GM12878 (cell line): ENCODE data around the gene ATP6V1A. TPM values are rescaled to one million over a fixed set of nuclear protein-coding genes. Genes with fewer than 3 reads are reported as not detected.

Experiments
- ATAC-seq: fragments of 200-7000 bp; cut with Tn5 transposase; 3 replicates; pipeline ENCODE4 v1.9.1; 2020; ENCODE audit warnings: mild to moderate bottlenecking, moderate library complexity
- BruUV-seq: library from RNA; stranded (reverse); fragments of 400-500 nt; replicated peaks from 2 replicates; lab custom pipeline; 2021; lab: Mats Ljungman, UMichigan
- CTCF ChIA-PET: fragments of 300-600 bp; sonication (Branson Sonifier 250); formaldehyde crosslinking; extraction: SDS; loops from one replicate; lab custom pipeline; 2021; ENCODE audit warnings: inconsistent platforms; lab: Yijun Ruan, JAX
- POLR2A ChIA-PET: fragments of 350-600 bp; formaldehyde crosslinking; extraction: SDS; loops from one replicate; lab custom pipeline; 2021; ENCODE audit warnings: inconsistent platforms; lab: Charles Lee
- RAD21 ChIA-PET: fragments of 300-600 bp; sonication (Branson Sonifier 250); formaldehyde crosslinking; loops from one replicate; lab custom pipeline; 2023; ENCODE audit warnings: antibody characterized with exemption; ENCODE audit not compliant: unreplicated experiment; lab: Charles Lee
- SMC1A ChIA-PET: fragments of 300-600 bp; sonication (Branson Sonifier 250); formaldehyde crosslinking; loops from one replicate; lab custom pipeline; 2023; ENCODE audit not compliant: unreplicated experiment, uncharacterized antibody; lab: Charles Lee
- DNase-seq: peaks from one replicate; pipeline ENCODE4 v3.0.0-alpha.2; 2011; ENCODE audit warnings: low read depth, low spot score
- FAIRE-seq: peaks from 3 replicates; lab custom pipeline; 2011; peaks lifted over from hg19 to GRCh38; lab: Jason Lieb, UNC
- H2AFZ ChIP-seq: 2 replicates; pipeline ENCODE4 v1.6.0; 2011; ENCODE audit warnings: low read depth, low read length, control low read depth; ENCODE audit not compliant: control insufficient read depth
- H3K27ac ChIP-seq: 2 replicates; pipeline ENCODE4 v1.5.1; 2011; ENCODE audit warnings: control low read depth; ENCODE audit not compliant: control insufficient read depth, insufficient read depth
- H3K27me3 ChIP-seq, 2 experiments: replicated peaks in 1 of 2; 2 replicates each; pipeline versions ENCODE4 v1.6.0 to v1.6.1; 2011; ENCODE audit warnings: low read length in 1 of 2; ENCODE audit not compliant: control insufficient read depth in 2 of 2, insufficient read depth in 2 of 2
- H3K36me3 ChIP-seq, 2 experiments: 2 replicates each; pipeline ENCODE4 v1.5.1; 2011; ENCODE audit warnings: low read length in 1 of 2; ENCODE audit not compliant: control insufficient read depth in 2 of 2, insufficient read depth in 2 of 2
- H3K4me1 ChIP-seq: 2 replicates; pipeline ENCODE4 v1.6.1; 2011; ENCODE audit warnings: mild to moderate bottlenecking, low read length, moderate library complexity, mixed read lengths; ENCODE audit not compliant: control insufficient read depth, insufficient read depth
- H3K4me2 ChIP-seq: 2 replicates; pipeline ENCODE4 v1.6.0; 2011; ENCODE audit warnings: control low read depth; ENCODE audit not compliant: control insufficient read depth, insufficient read depth
- H3K4me3 ChIP-seq: fragments of 200-600 bp; sonication (generic); 2 replicates; pipeline ENCODE4 v1.5.1; 2016
- H3K79me2 ChIP-seq: 2 replicates; pipeline ENCODE4 v1.6.0; 2011; ENCODE audit warnings: low read length; ENCODE audit not compliant: control insufficient read depth, insufficient read depth
- H3K9ac ChIP-seq: 2 replicates; pipeline ENCODE4 v1.8.0; 2011; ENCODE audit warnings: low read length, control low read depth, mixed read lengths; ENCODE audit not compliant: control insufficient read depth, insufficient read depth
- H3K9me3 ChIP-seq: replicated peaks from 3 replicates; pipeline ENCODE4 v1.5.1; 2011; ENCODE audit warnings: mild to moderate bottlenecking, low read length; ENCODE audit not compliant: control insufficient read depth, insufficient read depth
- H4K20me1 ChIP-seq: 2 replicates; pipeline ENCODE4 v1.6.0; 2011; ENCODE audit not compliant: control insufficient read depth, insufficient read depth
- BRCA1 ChIP-seq: IDR thresholded peaks from 2 replicates; pipeline ENCODE4 v1.6.1; 2011; ENCODE audit warnings: low read depth, low read length, improper control_type of control experiment
- ESRRA ChIP-seq: IDR thresholded peaks from 2 replicates; pipeline ENCODE4 v1.6.1; 2012; ENCODE audit warnings: mild to moderate bottlenecking, low read length, improper control_type of control experiment
- JUNB ChIP-seq: IDR thresholded peaks from 2 replicates; pipeline ENCODE4 v1.6.1; 2016; ENCODE audit warnings: antibody characterized with exemption, mild to moderate bottlenecking
- MYC ChIP-seq: IDR thresholded peaks from 2 replicates; pipeline ENCODE4 v1.6.1; 2011; ENCODE audit warnings: mild to moderate bottlenecking, low read length, moderate library complexity, inconsistent platforms; ENCODE audit not compliant: insufficient read depth, insufficient replicate concordance, insufficient read length, severe bottlenecking
- NR2C1 ChIP-seq: fragments of 450-650 bp; IDR thresholded peaks from 2 replicates; pipeline ENCODE4 v1.6.1; 2017; ENCODE audit warnings: antibody characterized with exemption, mild to moderate bottlenecking, moderate library complexity
- NRF1 ChIP-seq: conservative IDR thresholded peaks from 2 replicates; pipeline ENCODE4 v1.6.1; 2011; ENCODE audit warnings: mild to moderate bottlenecking, low read depth, low read length, improper control_type of control experiment
- PKNOX1 ChIP-seq: fragments of 450-650 bp; IDR thresholded peaks from 2 replicates; pipeline ENCODE4 v1.6.1; 2016; ENCODE audit warnings: mild to moderate bottlenecking
- RAD51 ChIP-seq: fragments of 450-650 bp; IDR thresholded peaks from 2 replicates; pipeline ENCODE4 v1.6.1; 2016; ENCODE audit warnings: moderate library complexity, mild to moderate bottlenecking, inconsistent platforms
- RB1 ChIP-seq: fragments of 450-650 bp; formaldehyde crosslinking; IDR thresholded peaks from 2 replicates; pipeline ENCODE4 v1.6.1; 2017; ENCODE audit warnings: mild to moderate bottlenecking, borderline replicate concordance
- REST ChIP-seq: IDR thresholded peaks from 2 replicates; pipeline ENCODE4 v1.6.1; 2012; ENCODE audit warnings: mild to moderate bottlenecking, low read depth, low read length
- SPI1 ChIP-seq: IDR thresholded peaks from 2 replicates; pipeline ENCODE4 v1.6.1; 2011; ENCODE audit warnings: low read depth, mild to moderate bottlenecking, low read length, moderate library complexity, borderline replicate concordance; ENCODE audit not compliant: insufficient read depth
- SREBF1 ChIP-seq: IDR thresholded peaks from 2 replicates; pipeline ENCODE4 v1.6.1; 2012; ENCODE audit warnings: mild to moderate bottlenecking, low read length
- ZBTB40 ChIP-seq: fragments of 450-650 bp; IDR thresholded peaks from 2 replicates; pipeline ENCODE4 v1.6.1; 2016; ENCODE audit warnings: mild to moderate bottlenecking, moderate library complexity, borderline replicate concordance
- ZNF207 ChIP-seq: fragments of 450-650 bp; IDR thresholded peaks from 2 replicates; pipeline ENCODE4 v1.6.1; 2014; ENCODE audit warnings: antibody characterized with exemption, mild to moderate bottlenecking, borderline replicate concordance
- WGBS: methylation state at CpG from one replicate; pipeline ENCODE4 v1.1.6; 2016; ENCODE audit warnings: low lambda C conversion rate; ENCODE audit not compliant: insufficient replicate concordance, insufficient coverage; ENCODE audit errors: missing lambda C conversion rate; 5-methylcytosine and 5-hydroxymethylcytosine counted together
- in situ Hi-C: fragments of 300-500 bp; cut with MboI; formaldehyde crosslinking; loops from 9 replicates; pipeline ENCODE4 v1.14.3; 2018; ENCODE audit warnings: mixed read lengths
- intact Hi-C: fragments of 100-400 bp; cut with micrococcal nuclease; formaldehyde crosslinking; loops from one replicate; pipeline ENCODE4 v1.14.2; 2022; ENCODE audit not compliant: unreplicated experiment
- polyA plus RNA-seq, 11 experiments: library from polyadenylated mRNA; depleted of rRNA in 4 of 11; unstranded in 6 of 11; stranded (reverse) in 5 of 11; fragments of >200 nt; fragmentation: Nextera tagmentation in 4 of 11; fragmentation: Illumina TruSeq in 1 of 11; extraction: Ambion mirVana in 4 of 11; extraction: Trizol in 1 of 11; gene quantifications; 1 replicate in 1 of 11; 2 replicates in 10 of 11; pipeline versions ENCODE4 v1.2.1 to v1.2.3, GENCODE V29; 2011 to 2016; ENCODE audit warnings: inconsistent platforms in 2 of 11, missing spikeins in 2 of 11, low read depth in 1 of 11
- total RNA-seq, 4 experiments: library from RNA; depleted of rRNA in 3 of 4; stranded (reverse); fragments of >200 nt in 3 of 4; fragmentation: Illumina TruSeq in 1 of 4; extraction: Trizol in 1 of 4; gene quantifications; 2 replicates each; pipeline versions ENCODE4 v1.2.1 to v1.2.3, GENCODE V29; 2013 to 2021

Gene ATP6V1A
- total and polyA plus RNA-seq, 10 of the 15 experiments (the other 5 are each of a cell fraction or from before 2014, with no cell fraction given): 22.4 to 65.8 (median 47.7) TPM

DNA sequence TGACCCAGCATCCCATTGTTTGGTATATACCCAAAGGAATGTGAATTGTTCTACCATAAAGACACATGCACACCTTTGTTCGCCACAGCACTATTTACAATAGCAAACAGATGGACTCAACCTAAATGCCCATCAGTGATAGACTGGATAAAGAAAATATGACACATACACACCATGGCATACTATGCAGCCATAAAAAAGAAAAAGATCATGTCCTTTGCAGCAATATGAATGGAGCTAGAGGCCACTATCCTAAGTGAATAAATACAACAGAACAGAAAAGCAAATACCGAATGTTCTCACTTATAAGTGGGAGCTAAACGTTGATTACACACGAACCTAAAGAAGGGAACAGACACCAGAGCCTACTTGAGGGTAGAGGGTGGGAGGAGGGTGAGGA, 39.0 kb upstream of the ATP6V1A start (continued):
- no peak for TF ChIP-seq REST
- TF ChIP-seq SPI1: no peak

DNA sequence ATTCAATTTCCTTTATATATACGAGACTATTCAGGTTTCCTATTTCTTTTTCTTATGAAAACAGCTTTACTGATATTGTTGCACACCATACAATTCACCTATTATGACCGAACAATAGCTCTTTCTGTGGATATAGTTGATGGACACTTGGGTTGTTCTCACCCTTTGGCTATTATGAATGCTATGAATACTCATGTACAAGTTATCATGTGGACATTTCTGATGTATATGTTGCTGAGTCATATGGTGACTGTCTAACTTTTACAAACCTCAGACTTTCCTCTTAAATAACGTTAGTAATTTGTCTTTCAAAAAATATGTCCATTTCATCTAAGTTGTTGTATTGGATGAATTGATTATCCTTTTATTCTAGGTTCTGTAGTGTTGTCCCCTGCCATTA, 34.7 kb upstream of the ATP6V1A start:
- RAD21 ChIA-PET: interaction anchor here (1.1 kb wide), 1 partner anchor 24 kb away, joined by 3 read pairs; no protein-coding TSS in a partner anchor
- Histone ChIP-seq H3K27ac (no peak overlapping the region), H3K79me2 (no peaks in the 10 kb centered on the region), H3K4me1 (no peaks in the 10 kb centered on the region), H2AFZ (no peak overlapping the region), H4K20me1 (no peaks in the 10 kb centered on the region), H3K9me3 (no peaks in the 10 kb centered on the region), H3K9ac (no peak overlapping the region), H3K4me3 (no peak overlapping the region), H3K27me3 (no peaks in the 10 kb centered on the region), H3K4me2 (no peak overlapping the region), H3K36me3 (no peaks in the 10 kb centered on the region)
- SMC1A ChIA-PET: interaction anchor here (0.6 to 2.4 kb wide), 6 partner anchors 11 to 225 kb away, joined by 3 to 13 read pairs (median 4); no protein-coding TSS in a partner anchor
- no TSS peak for BruUV-seq
- in situ Hi-C loops: no loop called here
- DNase-seq: no peak
- intact Hi-C loops: no loop called here
- CTCF ChIA-PET: interaction anchor here (0.6 to 2.5 kb wide), 3 partner anchors 23 to 271 kb away, joined by 3 to 12 read pairs (median 4); partner anchors contain the start of genes CFAP44 and NAA50
- no peak for FAIRE-seq
- peak; percentile 47 for ATAC-seq
- POLR2A ChIA-PET: interaction anchor here (0.6 to 0.9 kb wide), 4 partner anchors 16 to 157 kb away, joined by 3 to 13 read pairs (median 5); partner anchors contain the start of gene USF3
- WGBS: 44% methylated on average over 3 of the region's 3 CpGs
- TF ChIP-seq ZBTB40 (no peak), MYC (no peak), NR2C1 (no peak), RAD51 (no peak), RB1 (no peak), JUNB (peak; percentile 49), PKNOX1 (peak; percentile 49; the same call in 1 of the 2 replicates), NRF1 (no peak), BRCA1 (no peak), ESRRA (no peak), ZNF207 (no peak), SREBF1 (no peak)
